WERI-Rb-1 (cell line): ENCODE measurements around the gene TOR1AIP2.

ENCODE experiments used
- DNase-seq: peaks from one replicate; pipeline ENCODE4 v3.0.0-alpha.2; 2020
- H3K27ac ChIP-seq: fragments of 250-450 bp; sonication (Bioruptor Pico); 2 replicates; pipeline ENCODE4 v1.5.1; 2020; ENCODE audit warnings: mild to moderate bottlenecking, moderate library complexity
- H3K27me3 ChIP-seq: fragments of 250-450 bp; sonication (Bioruptor Pico); 2 replicates; pipeline ENCODE4 v1.5.1; 2021; ENCODE audit warnings: mild to moderate bottlenecking, low read depth, moderate library complexity; ENCODE audit not compliant: insufficient read depth, severe bottlenecking
- H3K36me3 ChIP-seq: fragments of 250-450 bp; sonication (Bioruptor Pico); 2 replicates; pipeline ENCODE4 v1.5.1; 2020; ENCODE audit warnings: mild to moderate bottlenecking, moderate library complexity
- H3K4me3 ChIP-seq: 2 replicates; pipeline ENCODE4 v1.5.1; 2011; ENCODE audit warnings: low read depth, mild to moderate bottlenecking, control low read depth, low read length
- H3K9me3 ChIP-seq: fragments of 250-450 bp; sonication (Bioruptor Pico); 2 replicates; pipeline ENCODE4 v1.5.1; 2021; ENCODE audit warnings: mild to moderate bottlenecking, moderate library complexity; ENCODE audit not compliant: severe bottlenecking
- TF ChIP-seq, protein P1 (sequence below): IDR thresholded peaks from 2 replicates; pipeline ENCODE4 v1.5.1; 2011; ENCODE audit warnings: low read depth, mild to moderate bottlenecking, control low read depth, inconsistent platforms, low read length

TOR1AIP2 gene

GRCh38 chr1:179877586-179878265, at the start of gene TOR1AIP2:
Gene TOR1AIP2 (minus strand): TSS chr1:179877803. CDS start chr1:179852665, 25,138 bp downstream.
- no peaks in the 10 kb centered on the region for H3K27me3 ChIP-seq
- DNase-seq = peak; percentile 93
- peaks cover 38% of the 10 kb centered on the region for H3K36me3 ChIP-seq
- H3K9me3 ChIP-seq = no peaks in the 10 kb centered on the region
- H3K4me3 ChIP-seq = peak within 1 kb of the TSS; percentile 68
- TF ChIP-seq, protein P1, sequence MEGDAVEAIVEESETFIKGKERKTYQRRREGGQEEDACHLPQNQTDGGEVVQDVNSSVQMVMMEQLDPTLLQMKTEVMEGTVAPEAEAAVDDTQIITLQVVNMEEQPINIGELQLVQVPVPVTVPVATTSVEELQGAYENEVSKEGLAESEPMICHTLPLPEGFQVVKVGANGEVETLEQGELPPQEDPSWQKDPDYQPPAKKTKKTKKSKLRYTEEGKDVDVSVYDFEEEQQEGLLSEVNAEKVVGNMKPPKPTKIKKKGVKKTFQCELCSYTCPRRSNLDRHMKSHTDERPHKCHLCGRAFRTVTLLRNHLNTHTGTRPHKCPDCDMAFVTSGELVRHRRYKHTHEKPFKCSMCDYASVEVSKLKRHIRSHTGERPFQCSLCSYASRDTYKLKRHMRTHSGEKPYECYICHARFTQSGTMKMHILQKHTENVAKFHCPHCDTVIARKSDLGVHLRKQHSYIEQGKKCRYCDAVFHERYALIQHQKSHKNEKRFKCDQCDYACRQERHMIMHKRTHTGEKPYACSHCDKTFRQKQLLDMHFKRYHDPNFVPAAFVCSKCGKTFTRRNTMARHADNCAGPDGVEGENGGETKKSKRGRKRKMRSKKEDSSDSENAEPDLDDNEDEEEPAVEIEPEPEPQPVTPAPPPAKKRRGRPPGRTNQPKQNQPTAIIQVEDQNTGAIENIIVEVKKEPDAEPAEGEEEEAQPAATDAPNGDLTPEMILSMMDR = no peak
- peak within 1 kb of the TSS; percentile 63 for H3K27ac ChIP-seq

GRCh38 chr1:179926850-179927205, 49.2 kb upstream of the TOR1AIP2 start:
- no peak for DNase-seq
- Histone ChIP-seq H3K9me3 (no peaks in the 10 kb centered on the region), H3K27me3 (no peaks in the 10 kb centered on the region), H3K4me3 (no peak overlapping the region), H3K36me3 (no peaks in the 10 kb centered on the region), H3K27ac (no peak overlapping the region)
- TF ChIP-seq, protein P1 = no peak

DNA sequence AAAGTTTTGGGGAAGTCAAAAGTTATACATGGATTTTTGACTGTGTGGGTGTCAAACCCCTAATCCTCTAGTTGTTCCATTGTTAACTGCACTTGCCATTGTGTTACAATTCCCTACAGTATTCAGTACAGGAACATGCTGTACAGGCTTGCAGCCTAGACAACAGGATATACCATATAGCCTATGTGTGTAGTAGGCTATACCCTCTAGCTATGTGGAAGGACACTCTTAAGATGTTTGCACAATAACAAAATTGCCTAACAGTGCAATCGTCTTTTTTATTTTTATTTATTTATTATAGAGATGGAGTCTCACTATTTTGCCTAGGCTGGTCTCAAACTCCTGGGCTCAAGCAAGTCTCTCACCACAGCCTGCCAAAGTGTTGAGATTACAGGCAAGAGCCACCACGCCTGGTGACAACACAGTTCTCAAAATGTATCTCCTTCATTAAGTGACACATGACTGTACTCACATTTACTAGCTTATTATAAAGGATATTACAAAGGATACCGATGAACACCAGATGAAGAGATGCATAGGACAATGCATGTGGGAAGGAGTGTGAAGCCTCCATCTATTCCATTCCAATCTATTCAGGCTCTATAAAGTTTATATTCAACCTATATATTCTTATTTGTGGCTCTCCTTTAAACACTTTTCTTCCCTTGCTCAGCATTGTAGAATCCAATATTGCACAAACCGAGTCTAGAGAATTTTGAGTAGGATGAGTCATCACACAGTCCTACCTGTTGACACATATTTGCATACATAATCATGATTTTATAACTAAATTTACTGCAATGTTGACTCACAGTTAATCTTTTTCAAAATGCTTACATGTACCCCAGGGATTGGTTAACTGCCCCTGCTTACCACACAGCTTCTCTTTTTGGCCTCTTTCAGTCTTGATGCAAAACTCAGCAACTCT, 48.6 kb upstream of the TOR1AIP2 start:
- no peak overlapping the region for H3K4me3 ChIP-seq
- TF ChIP-seq, protein P1 = no peak
- no peaks in the 10 kb centered on the region for H3K36me3 ChIP-seq
- no peak overlapping the region for H3K27ac ChIP-seq
- no peaks in the 10 kb centered on the region for H3K27me3 ChIP-seq
- no peak for DNase-seq
- no peaks in the 10 kb centered on the region for H3K9me3 ChIP-seq

GRCh38 chr1:179925302-179925701, 47.7 kb upstream of the TOR1AIP2 start:
- Histone ChIP-seq H3K27me3 (no peaks in the 10 kb centered on the region), H3K27ac (no peak overlapping the region), H3K36me3 (no peaks in the 10 kb centered on the region), H3K9me3 (no peaks in the 10 kb centered on the region), H3K4me3 (no peak overlapping the region)
- TF ChIP-seq, protein P1 = no peak
- no peak for DNase-seq

GRCh38 chr1:179924268-179924667, 46.7 kb upstream of the TOR1AIP2 start:
- no peak for DNase-seq

More at GRCh38 chr1:179924268-179924667, 46.7 kb upstream of the TOR1AIP2 start:
- no peaks in the 10 kb centered on the region for H3K27me3 ChIP-seq
- H3K4me3 ChIP-seq = no peak overlapping the region
- no peaks in the 10 kb centered on the region for H3K9me3 ChIP-seq
- peaks cover 4% of the 10 kb centered on the region for H3K36me3 ChIP-seq
- TF ChIP-seq, protein P1 = no peak
- no peak overlapping the region for H3K27ac ChIP-seq
